Measurements from ENCODE around the gene PARP12.
A peak's percentile ranks its signal among the peaks of the same experiment; 100 is the strongest.

Gene PARP12

DNA sequence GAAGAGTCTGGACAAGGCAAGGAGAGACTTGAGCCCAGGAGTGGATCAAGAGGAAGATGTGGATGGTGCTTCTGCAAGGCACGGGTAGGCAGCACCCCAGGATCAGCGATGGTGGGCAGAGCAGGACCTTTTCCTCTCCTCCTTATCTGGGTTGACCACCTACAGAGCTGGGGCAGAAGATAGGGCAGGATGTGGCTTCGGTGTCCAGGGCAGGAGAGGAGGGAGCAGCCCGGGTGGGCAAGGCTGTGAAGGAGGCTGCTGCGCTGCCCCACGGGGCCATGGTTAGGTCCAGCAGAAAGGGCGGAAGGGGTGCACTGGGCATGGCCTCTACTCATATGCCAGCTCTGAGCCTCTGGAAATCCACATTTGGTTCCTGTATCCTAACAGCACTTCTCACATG, 20.0 kb upstream of the PARP12 start:
- TF ChIP-seq, protein P1, sequence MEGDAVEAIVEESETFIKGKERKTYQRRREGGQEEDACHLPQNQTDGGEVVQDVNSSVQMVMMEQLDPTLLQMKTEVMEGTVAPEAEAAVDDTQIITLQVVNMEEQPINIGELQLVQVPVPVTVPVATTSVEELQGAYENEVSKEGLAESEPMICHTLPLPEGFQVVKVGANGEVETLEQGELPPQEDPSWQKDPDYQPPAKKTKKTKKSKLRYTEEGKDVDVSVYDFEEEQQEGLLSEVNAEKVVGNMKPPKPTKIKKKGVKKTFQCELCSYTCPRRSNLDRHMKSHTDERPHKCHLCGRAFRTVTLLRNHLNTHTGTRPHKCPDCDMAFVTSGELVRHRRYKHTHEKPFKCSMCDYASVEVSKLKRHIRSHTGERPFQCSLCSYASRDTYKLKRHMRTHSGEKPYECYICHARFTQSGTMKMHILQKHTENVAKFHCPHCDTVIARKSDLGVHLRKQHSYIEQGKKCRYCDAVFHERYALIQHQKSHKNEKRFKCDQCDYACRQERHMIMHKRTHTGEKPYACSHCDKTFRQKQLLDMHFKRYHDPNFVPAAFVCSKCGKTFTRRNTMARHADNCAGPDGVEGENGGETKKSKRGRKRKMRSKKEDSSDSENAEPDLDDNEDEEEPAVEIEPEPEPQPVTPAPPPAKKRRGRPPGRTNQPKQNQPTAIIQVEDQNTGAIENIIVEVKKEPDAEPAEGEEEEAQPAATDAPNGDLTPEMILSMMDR (IDR thresholded peaks at IDR 0.05; ENCODE audit: low read length, missing control alignments): no peak
- no peak overlapping the region for H3K4me3 ChIP-seq (replicated peaks; ENCODE audit: low read depth, low read length)
- no peak for DNase-seq (ENCODE audit: low read depth)

DNA sequence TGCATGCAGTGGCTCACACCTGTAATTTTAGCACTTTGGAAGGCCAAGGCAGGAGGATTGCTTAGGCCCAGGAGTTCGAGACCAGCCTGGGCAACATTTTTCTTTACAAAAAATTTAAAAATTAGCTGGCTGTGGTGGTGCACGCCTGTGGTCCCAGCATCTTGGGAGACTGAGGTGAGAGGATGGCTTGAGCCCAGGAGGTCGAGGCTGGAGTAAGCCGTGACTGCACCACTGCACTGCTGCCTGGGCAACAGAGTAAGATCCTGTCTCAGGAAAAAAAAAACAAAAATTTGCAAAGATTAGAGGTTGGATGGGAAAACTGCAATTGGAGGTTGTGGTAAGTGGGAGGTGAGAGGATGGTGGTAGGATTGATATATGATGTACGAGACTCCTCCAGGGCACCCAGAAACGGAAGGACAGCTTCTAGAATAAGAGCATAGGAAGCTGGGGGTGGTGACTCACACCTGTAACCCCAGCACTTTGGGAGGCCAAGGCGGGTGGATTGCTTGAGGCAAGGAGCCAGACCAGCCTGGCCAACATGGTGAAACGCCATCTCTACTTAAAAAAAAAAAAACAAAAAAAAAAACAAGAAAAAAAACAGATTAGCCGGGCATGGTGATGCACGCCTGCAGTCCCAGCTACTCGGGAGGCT, 19.1 kb upstream of the PARP12 start:
- no peak overlapping the region for H3K4me3 ChIP-seq (replicated peaks; ENCODE audit: low read depth, low read length)
- TF ChIP-seq, protein P1 (IDR thresholded peaks at IDR 0.05; ENCODE audit: low read length, missing control alignments): no peak
- no peak for DNase-seq (ENCODE audit: low read depth)

DNA sequence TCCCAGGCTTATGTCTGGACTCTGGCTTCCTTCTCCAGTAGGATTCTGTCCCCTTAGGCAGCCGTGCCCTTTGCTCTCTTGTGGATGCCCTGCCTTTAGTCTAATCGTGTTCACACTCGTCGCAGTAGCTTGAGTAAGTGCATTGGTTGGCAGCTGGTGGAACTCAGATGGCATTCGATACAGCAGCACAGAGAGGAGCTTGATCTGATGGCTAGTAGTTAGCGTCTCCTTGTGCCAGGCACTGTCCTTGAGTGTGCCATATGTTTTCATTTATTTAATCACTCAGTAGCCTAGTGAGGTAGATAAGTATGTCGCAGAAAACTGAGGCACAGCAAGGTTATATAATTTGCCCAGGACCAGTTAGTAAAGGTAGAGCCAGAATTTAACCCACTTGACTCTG, 18.2 kb upstream of the PARP12 start:
- TF ChIP-seq, protein P1 (IDR thresholded peaks at IDR 0.05; ENCODE audit: low read length, missing control alignments): no peak
- no peak overlapping the region for H3K4me3 ChIP-seq (replicated peaks; ENCODE audit: low read depth, low read length)
- no peak for DNase-seq (ENCODE audit: low read depth)

DNA sequence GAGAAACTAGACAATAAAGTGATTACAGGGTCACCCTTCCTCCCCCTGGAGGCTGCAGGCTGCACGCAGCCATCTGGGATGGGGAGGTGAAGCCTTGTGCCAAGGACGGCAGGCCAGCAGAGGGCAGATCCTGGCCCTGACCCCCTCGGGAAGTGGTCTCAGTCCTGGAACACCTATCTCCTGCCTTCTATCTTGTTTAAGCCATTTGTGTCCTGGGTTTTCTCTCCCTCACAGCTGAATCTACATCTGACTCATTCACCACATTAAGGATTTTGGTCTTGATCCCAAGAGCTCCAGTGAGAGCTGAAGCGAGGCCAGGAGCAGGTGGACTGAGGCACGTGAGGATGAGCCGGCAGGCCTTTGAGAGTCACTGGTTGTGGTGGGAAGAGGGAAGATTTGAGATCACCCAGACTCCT, 16.4 kb upstream of the PARP12 start:
- no peak overlapping the region for H3K4me3 ChIP-seq (replicated peaks; ENCODE audit: low read depth, low read length)
- TF ChIP-seq, protein P1 (IDR thresholded peaks at IDR 0.05; ENCODE audit: low read length, missing control alignments): peak; percentile 38
- peak; percentile 31 for DNase-seq (ENCODE audit: low read depth)

DNA sequence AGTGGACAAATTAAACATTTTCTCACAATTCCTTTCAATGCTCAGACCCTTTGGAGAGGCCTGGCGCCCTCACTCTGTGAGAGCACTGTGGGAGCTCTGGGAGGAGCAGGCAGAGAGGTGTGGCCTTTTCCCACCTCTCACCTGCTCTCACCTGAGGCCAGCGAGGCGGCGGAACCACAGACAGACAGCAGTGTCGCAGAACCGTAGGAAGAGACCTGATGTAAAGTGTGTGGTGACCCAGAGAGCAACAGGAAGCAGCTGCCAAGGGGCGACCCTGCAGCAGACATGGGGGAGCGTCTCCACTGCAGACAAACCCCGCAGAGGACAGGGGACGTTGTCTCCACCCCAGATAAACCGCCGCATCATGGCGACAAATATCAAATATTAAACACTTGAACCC, 15.6 kb upstream of the PARP12 start:
- TF ChIP-seq, protein P1 (IDR thresholded peaks at IDR 0.05; ENCODE audit: low read length, missing control alignments): no peak
- H3K4me3 ChIP-seq (replicated peaks; ENCODE audit: low read depth, low read length): no peak overlapping the region
- DNase-seq (ENCODE audit: low read depth): no peak

DNA sequence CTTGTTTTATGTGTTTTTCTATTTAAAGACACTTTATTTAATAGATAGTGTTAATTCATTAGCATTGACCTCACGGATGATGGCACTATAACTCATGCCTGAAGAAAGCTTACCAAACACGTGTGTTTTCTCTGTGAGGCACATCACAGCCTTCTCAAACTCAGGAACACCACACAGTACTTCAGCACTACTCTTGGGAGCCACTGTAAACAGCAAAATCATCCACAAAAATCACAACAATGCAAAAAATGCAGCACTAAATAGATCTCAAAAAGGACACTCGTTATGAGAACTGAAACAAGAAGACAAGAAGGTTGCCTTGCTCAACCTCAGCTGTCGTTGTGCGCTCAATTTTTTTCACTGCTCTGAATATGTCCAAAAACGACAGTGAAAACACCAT, 12.0 kb upstream of the PARP12 start:
- TF ChIP-seq, protein P1 (IDR thresholded peaks at IDR 0.05; ENCODE audit: low read length, missing control alignments): no peak
- DNase-seq (ENCODE audit: low read depth): no peak

DNA sequence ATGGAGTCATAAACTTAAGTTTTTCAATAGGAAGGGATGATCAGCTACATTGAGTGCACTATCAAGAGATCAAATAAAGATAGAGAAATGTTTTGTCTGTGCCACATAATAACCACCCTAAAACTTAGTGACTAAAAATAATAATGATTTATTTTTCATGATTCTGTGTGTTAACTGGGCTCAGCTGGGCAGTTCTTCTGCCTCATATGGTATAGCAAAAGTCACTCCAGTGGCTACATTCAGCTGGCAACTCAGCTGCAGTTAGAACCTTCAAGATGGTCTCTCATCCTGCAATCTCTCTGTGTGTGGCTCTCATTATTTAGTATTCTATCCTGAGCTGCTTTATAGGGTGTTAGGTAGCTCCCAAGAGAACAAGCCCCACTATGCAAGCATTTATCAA, 7.8 kb upstream of the PARP12 start:
- TF ChIP-seq, protein P1 (IDR thresholded peaks at IDR 0.05; ENCODE audit: low read length, missing control alignments): no peak
- no peak for DNase-seq (ENCODE audit: low read depth)
- no peak overlapping the region for H3K4me3 ChIP-seq (replicated peaks; ENCODE audit: low read depth, low read length)

More for the DNA sequence above, 12.0 kb upstream of the PARP12 start:
- H3K4me3 ChIP-seq (replicated peaks; ENCODE audit: low read depth, low read length): no peak overlapping the region

Measured in fibroblast of pulmonary artery (primary cell).